GM12874 (cell line): ENCODE measurements around the gene PIK3AP1.

Experiments
- TF ChIP-seq, protein P1 (sequence below): IDR thresholded peaks from 2 replicates; pipeline ENCODE4 v1.5.1; 2011; ENCODE audit warnings: low read depth, mild to moderate bottlenecking, control low read depth, low read length, moderate library complexity; ENCODE audit not compliant: insufficient read depth

The PIK3AP1 gene

DNA sequence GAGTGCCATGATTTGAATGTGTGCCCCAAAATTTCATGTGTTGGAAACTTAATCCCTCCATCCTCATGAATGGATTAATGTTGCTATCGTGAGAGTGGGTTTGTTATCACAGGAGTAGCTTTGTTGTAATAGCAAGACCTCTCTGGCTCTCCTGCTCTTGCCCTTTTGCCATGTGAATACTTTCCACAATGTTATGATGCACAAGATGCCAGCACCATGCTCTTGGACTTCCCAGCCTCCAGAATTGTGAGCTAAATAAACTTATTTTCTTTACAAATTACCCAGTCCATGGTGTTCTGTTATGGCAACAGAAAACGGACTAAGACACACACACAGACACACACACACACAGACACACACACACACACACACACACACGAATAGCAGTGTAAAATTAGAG, 82.2 kb downstream of the PIK3AP1 start:
- TF ChIP-seq, protein P1, sequence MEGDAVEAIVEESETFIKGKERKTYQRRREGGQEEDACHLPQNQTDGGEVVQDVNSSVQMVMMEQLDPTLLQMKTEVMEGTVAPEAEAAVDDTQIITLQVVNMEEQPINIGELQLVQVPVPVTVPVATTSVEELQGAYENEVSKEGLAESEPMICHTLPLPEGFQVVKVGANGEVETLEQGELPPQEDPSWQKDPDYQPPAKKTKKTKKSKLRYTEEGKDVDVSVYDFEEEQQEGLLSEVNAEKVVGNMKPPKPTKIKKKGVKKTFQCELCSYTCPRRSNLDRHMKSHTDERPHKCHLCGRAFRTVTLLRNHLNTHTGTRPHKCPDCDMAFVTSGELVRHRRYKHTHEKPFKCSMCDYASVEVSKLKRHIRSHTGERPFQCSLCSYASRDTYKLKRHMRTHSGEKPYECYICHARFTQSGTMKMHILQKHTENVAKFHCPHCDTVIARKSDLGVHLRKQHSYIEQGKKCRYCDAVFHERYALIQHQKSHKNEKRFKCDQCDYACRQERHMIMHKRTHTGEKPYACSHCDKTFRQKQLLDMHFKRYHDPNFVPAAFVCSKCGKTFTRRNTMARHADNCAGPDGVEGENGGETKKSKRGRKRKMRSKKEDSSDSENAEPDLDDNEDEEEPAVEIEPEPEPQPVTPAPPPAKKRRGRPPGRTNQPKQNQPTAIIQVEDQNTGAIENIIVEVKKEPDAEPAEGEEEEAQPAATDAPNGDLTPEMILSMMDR: no peak

DNA sequence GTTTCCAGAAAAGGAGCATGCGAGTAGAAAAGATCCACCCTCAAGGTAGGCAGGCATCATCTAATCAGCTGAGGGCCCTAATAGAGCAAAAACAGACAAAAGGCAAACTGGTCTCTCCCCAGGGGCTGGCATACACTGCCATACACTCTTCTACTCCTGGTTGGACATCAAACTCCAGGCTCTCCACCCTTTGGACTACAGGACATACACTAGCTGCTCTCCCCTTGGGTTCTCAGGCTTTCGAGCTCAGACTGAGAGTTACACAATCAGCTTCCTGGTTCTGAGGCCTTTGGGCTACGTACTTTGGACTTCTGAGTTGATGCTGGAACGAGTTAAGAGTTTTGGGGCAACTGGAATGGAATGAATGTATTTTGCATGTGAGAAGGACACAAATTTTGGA, 82.6 kb downstream of the PIK3AP1 start:
- TF ChIP-seq, protein P1: no peak

DNA sequence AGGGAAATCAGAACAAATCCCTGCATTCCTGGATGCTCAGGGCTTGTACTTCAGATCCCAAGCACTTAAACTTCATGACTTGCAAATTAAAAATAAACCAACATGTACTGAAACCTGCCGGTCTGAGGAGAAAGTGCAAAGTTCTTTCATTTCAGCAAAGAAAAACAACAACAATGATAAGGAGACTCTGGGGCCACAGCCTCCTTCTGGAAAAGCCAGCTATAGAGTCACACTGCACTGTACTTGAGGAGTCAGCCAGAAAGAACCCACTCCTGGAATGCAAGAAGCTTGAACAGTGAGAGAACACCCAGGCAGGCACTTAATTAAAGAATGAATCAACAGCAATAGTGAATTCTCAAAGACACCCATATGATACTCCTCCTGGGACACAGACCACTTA, 83.8 kb downstream of the PIK3AP1 start:
- TF ChIP-seq, protein P1: no peak

DNA sequence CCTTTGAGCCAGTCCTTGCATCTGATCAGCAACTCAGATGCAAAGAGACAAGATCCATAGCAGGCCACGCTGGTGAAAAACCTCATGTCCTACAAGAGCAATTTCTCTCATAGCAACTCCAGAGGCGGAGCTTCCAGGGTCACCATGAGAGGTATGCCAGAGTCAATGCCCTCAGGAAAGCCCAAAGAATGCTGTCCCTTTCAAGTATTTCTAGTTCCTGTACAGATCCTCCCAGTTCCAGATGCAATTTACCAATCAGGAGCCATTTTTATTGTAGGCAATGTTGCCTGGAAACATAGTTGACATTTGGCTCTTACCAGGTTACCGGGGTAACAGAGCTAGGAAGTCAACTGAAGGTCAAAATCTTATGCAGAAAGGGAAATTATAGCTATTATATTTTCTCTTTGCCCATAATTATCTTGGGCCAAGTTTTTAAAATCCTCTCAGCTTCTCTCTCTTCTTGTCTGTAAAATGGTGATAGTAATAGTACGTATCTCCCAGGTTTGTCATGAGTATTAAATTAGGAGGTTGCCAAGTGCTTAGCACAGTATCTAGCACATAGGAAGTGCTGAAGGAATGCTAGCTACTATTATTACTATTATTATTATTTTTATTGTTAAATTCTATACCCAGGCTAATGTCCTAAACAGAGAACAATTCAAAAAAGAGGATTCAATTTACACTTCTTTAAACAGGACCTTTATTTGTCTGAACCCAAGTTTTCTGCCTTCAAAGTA, 87.2 kb downstream of the PIK3AP1 start:
- TF ChIP-seq, protein P1: no peak

DNA sequence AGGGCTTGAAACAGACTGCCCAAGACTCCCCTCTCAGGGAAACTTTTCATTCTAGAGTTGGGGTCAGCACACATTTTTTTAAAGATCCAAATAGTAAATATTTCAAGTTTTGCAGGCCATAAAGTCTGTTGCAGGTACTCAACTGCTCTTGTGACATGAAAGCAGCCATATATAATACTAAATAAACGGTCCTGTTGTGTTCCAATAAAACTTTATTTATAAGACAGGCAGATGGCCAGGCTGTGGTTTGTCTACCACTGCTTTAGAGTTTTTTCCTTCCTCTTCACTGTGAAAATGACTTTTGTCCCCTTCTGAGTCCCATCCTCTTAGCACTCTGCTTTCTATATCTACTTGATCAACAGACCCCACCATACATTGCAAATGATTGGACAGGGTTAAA, 93.0 kb downstream of the PIK3AP1 start:
- TF ChIP-seq, protein P1: no peak

DNA sequence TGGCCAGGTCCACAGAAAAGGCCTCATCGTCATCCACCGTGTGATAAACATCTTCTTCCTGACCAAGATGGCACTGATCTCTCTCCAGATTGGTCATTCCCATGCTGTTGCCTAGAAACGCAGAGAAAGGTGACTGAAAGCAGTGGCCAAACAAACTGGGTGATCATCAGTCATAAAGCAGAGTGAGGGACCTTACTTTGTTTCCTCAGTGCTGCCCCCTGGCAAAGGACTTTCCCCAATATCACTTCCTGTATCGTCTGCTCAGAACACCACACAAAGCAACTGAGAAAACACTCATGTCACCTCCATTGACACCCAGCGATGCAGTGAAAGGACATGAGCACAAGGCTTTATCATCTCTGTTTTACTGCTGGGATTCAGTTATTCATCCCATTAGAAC, 93.5 kb downstream of the PIK3AP1 start:
- TF ChIP-seq, protein P1: peak; percentile 22; the same call in 1 of the 2 replicates

DNA sequence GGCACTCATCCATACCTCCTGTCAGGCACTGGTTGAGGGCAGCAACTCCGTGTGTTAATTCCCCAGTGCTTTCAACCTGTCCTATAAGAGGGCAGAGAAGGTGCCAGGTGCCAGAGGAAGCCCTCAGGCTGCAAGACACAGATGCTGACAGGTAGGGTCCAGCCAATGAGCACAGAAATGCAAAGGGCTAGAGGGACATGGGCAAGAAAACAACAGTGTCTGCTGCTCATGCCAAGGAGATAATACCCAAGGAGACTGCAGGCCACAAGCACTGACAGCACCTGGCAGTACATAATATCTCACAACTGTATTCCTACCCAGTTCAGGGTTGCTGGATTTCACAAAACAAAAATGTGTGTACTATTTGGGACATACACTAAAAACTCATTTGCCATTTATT, 95.1 kb downstream of the PIK3AP1 start:
- TF ChIP-seq, protein P1: no peak
